ENCODE measurements around the gene HDDC3. TPM values are rescaled to one million over a fixed set of nuclear protein-coding genes. Genes with fewer than 3 reads are reported as not detected.

HDDC3 gene
- total and polyA plus RNA-seq, 9 of the 15 experiments (the other 6 are each of a cell fraction or from before 2014, with no cell fraction given), result 14.9 to 55.8 (median 36.9) TPM

DNA sequence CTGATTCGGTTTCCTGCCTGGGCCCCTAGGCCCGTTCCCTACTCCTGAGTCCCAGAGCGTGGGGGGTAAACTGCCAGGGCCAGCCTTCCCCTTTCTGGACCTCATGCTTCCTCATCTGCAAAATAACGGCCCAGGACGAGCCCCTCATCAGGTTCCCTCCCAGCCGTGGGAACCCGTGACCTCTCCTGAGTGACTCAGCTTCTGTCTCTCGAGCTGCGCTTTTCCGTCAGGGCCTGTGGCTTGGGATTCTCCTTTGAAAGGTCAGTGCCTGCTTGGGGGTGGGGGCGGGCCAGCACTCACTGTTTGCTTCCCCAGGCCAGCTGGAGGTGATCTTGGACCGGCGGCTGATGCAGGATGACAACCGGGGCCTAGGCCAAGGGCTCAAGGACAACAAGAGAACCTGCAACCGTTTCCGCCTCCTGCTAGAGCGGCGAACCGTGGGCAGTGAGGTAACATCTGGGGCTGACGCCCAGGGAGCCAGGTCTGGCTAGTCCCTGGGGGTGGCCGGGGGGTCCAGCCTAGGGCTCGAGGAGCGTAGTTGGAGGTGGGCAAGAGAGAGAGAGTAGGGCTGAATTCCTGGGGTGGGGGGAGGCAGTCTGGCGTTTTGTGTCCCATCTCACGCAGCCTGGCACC, 16.4 kb downstream of the HDDC3 start (continued):
- TF ChIP-seq AFF4 (CRISPR knock-in tag; IDR thresholded peaks at IDR 0.05), result peak; percentile 32; the same call in 1 of the 2 replicates
- no peak for TF ChIP-seq HLTF (IDR thresholded peaks at IDR 0.05)
- TF ChIP-seq, protein P1, sequence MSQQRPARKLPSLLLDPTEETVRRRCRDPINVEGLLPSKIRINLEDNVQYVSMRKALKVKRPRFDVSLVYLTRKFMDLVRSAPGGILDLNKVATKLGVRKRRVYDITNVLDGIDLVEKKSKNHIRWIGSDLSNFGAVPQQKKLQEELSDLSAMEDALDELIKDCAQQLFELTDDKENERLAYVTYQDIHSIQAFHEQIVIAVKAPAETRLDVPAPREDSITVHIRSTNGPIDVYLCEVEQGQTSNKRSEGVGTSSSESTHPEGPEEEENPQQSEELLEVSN (IDR thresholded peaks at IDR 0.05; ENCODE audit: borderline replicate concordance in 1 of 2, extremely low read depth in 1 of 2, insufficient read depth in 1 of 2, insufficient read length in 1 of 2, low read depth in 1 of 2, low read length in 1 of 2, poor library complexity in 1 of 2, severe bottlenecking in 1 of 2), result peak; percentile 60 to 81
- TF ChIP-seq ARID2 (IDR thresholded peaks at IDR 0.05), result no peak
- no peak for TF ChIP-seq ZEB2 (IDR thresholded peaks at IDR 0.05)
- no peak for TF ChIP-seq ZKSCAN8 (CRISPR knock-in tag; IDR thresholded peaks at IDR 0.05)
- TF ChIP-seq PRPF4 (IDR thresholded peaks at IDR 0.05; ENCODE audit: insufficient read depth, low read depth, low read length, poor library complexity, severe bottlenecking), result no peak
- TF ChIP-seq KLF13 (tag; IDR thresholded peaks at IDR 0.05; ENCODE audit: borderline replicate concordance, low read depth), result no peak
- TF ChIP-seq TSHZ1 (CRISPR knock-in tag; IDR thresholded peaks at IDR 0.05), result no peak
- TF ChIP-seq TBL1XR1 (IDR thresholded peaks at IDR 0.05; ENCODE audit: low read length in 2 of 2), result no peak
- TF ChIP-seq RBM34 (IDR thresholded peaks at IDR 0.05; ENCODE audit: borderline replicate concordance, insufficient read depth, low read length), result no peak
- no peak for TF ChIP-seq GABPB2 (CRISPR knock-in tag; conservative IDR thresholded peaks at IDR 0.05)
- peak; percentile 76 for TF ChIP-seq POLR2G (IDR thresholded peaks at IDR 0.05; ENCODE audit: low read depth, low read length)
- no peak for TF ChIP-seq ZNF324 (CRISPR knock-in tag; IDR thresholded peaks at IDR 0.05)
- TF ChIP-seq CREB5 (CRISPR knock-in tag; IDR thresholded peaks at IDR 0.05), result no peak
- no peak for TF ChIP-seq KDM4B (IDR thresholded peaks at IDR 0.05; ENCODE audit: borderline replicate concordance in 2 of 2, low read depth in 1 of 2)
- no peak for TF ChIP-seq MCM7 (IDR thresholded peaks at IDR 0.05)
